AG10803 (cell line): Measurements from ENCODE around the gene IL6R.

Source experiments
- DNase-seq: peaks from one replicate; pipeline ENCODE4 v3.0.0; 2010; ENCODE audit warnings: low read depth
- H3K4me3 ChIP-seq: 2 replicates; pipeline ENCODE4 v1.5.1; 2011; ENCODE audit warnings: mild to moderate bottlenecking, low read length, control low read depth
- TF ChIP-seq, protein P1 (sequence below): conservative IDR thresholded peaks from 2 replicates; pipeline ENCODE4 v1.5.1; 2011; ENCODE audit warnings: mild to moderate bottlenecking, low read length, control low read depth, inconsistent platforms

IL6R gene

DNA sequence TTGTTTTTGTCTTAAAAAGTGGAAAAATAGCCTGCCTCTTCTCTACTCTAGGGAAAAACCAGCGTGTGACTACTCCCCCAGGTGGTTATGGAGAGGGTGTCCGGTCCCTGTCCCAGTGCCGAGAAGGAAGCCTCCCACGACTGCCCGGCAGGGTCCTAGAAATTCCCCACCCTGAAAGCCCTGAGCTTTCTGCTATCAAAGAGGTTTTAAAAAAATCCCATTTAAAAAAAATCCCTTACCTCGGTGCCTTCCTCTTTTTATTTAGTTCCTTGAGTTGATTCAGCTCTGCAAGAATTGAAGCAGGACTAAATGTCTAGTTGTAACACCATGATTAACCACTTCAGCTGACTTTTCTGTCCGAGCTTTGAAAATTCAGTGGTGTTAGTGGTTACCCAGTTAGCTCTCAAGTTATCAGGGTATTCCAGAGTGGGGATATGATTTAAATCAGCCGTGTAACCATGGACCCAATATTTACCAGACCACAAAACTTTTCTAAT is 61.8 kb downstream of the IL6R start:
- no peak overlapping the region for H3K4me3 ChIP-seq
- TF ChIP-seq, protein P1, sequence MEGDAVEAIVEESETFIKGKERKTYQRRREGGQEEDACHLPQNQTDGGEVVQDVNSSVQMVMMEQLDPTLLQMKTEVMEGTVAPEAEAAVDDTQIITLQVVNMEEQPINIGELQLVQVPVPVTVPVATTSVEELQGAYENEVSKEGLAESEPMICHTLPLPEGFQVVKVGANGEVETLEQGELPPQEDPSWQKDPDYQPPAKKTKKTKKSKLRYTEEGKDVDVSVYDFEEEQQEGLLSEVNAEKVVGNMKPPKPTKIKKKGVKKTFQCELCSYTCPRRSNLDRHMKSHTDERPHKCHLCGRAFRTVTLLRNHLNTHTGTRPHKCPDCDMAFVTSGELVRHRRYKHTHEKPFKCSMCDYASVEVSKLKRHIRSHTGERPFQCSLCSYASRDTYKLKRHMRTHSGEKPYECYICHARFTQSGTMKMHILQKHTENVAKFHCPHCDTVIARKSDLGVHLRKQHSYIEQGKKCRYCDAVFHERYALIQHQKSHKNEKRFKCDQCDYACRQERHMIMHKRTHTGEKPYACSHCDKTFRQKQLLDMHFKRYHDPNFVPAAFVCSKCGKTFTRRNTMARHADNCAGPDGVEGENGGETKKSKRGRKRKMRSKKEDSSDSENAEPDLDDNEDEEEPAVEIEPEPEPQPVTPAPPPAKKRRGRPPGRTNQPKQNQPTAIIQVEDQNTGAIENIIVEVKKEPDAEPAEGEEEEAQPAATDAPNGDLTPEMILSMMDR: peak; percentile 55
- DNase-seq: peak; percentile 26

DNA sequence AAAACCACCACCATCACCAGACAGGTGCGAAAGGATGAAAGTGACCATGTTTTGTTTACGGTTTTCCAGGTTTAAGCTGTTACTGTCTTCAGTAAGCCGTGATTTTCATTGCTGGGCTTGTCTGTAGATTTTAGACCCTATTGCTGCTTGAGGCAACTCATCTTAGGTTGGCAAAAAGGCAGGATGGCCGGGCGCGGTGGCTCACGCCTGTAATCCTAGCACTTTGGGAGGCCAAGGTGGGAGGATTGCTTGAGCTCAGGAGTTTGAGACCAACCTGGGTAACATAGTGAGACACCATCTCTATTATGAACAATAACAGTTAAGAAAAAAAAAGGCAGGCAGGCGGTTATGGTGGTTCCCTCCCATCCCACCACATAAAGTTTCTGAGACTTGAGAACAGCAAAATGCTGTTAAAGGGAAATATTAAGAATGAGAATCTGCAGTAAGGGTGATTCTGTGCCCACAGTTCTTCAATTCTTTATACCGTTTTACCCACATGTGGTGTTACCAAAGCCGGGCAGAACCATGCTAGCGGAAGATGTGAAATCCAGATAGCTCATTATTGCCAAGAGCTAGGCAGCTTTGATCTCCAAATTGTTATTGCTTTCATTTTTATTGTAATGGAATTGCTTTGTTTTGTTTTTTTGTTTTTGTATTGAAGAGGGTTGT is 62.4 kb downstream of the IL6R start:
- TF ChIP-seq, protein P1: no peak
- H3K4me3 ChIP-seq: no peak overlapping the region
- no peak for DNase-seq

DNA sequence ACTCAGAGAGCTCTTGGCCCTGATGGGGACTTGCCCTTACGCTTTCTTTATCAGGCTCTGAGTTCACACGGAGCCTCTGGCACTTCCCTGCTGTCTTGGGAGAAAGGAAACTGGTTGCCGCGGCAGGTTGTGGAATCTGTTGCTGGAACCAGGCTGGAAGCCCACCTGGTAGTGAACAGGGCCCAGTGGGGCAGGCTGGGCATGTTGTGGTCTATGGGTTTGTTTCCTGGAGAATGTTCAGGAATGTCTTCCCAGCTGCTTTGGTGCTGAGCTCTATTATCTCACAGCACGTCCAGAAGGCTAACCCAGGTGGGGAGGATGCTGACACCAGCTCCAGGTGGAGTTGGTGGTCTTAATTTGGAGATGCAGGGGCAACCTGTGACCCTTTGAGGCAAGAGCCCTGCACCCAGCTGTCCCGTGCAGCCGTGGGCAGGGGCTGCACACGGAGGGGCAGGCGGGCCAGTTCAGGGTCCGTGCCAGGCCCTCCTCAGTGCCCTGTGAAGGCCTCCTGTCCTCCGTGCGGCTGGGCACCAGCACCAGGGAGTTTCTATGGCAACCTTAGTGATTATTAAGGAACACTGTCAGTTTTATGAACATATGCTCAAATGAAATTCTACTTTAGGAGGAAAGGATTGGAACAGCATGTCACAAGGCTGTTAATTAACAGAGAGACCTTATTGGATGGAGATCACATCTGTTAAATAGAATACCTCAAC is 63.5 kb downstream of the IL6R start:
- DNase-seq: no peak
- TF ChIP-seq, protein P1: no peak
- H3K4me3 ChIP-seq: no peak overlapping the region

DNA sequence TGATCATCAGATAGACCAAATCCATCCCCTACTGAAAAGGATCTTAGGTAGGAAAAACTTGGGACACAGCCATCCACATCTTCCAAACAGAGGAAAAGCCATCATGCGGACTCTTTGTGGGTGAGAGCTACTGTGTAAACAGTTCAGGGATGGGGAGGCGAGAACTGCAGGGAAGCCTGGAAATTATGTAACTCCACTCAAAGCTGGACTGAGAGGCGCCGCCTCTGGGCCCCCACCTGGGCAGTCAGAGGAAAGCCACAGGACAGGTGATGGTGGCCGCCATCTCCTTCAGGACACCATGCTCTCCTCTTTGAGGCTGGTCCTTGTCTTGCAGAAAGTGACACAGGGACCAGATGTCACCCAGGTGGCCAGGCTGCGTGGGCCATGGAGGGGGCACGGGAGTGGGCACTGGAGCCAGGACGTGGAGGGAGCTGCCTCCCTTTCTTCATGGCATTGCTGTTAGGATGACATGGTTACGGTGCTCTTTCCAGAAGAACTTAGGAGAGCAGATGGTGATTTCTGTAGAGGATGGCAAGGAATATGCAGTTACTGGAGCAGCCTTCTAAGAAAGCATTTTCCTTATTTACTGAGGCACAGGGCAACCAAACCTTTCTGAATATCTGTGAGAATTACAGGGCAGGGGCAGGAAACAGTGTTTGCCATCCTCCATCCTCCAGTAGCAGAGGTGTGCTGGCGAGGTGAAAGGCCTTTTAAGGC is 64.9 kb downstream of the IL6R start:
- H3K4me3 ChIP-seq: no peak overlapping the region
- DNase-seq: no peak
- TF ChIP-seq, protein P1: no peak

DNA sequence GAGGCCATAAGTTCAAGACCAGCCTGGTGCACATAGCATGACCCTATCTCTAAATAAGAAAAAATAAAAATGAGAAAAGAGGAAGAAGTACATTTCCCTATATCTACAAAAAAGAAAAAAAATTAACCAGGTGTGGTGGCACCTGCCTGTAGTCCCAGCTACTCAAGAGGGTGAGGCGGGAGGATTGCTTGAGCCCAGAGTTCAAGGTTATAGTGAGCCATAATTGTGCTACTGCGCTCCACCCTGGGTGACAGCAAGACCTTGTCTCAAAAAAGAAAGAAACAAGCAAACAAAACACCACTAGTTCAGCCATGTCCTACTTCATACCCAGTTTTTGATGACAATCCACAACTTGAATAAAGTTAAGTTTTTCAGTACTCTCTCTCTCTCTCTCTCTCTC is 66.2 kb downstream of the IL6R start:
- DNase-seq: no peak
- no peak overlapping the region for H3K4me3 ChIP-seq
- TF ChIP-seq, protein P1: no peak

- peak; percentile 89 for DNase-seq
- no peak overlapping the region for H3K4me3 ChIP-seq
- TF ChIP-seq, protein P1: no peak
Observed at GRCh38 chr1:154474802-154475201, 69.7 kb downstream of the IL6R start.
